NCI-H2081 (cell line): Measurements from ENCODE around the gene KDM6A.
A peak's percentile ranks its signal among the peaks of the same experiment; 100 is the strongest.
"Not testable (repeated sequence)": the region's sequence is repeated elsewhere in the genome, so short reads cannot be mapped to it uniquely, and the experiment has no call there.

Experiments
- DNase-seq, 2 experiments: peaks; one replicate each; lab custom pipeline; 2025; lab: John Stamatoyannopoulos, UW

KDM6A gene

GRCh38 chrX:45083314-45083713, 210.3 kb downstream of the KDM6A start:
- DNase-seq: no peak

- DNase-seq: peak; percentile 2 to 18
Observed at GRCh38 chrX:45110494-45110893, 237.5 kb downstream of the KDM6A start.

- no peak for DNase-seq
Observed at GRCh38 chrX:45126158-45126557, 253.2 kb downstream of the KDM6A start.

- DNase-seq: no peak
Observed at GRCh38 chrX:45128896-45129454, 256.0 kb downstream of the KDM6A start.

GRCh38 chrX:45133465-45133864, 260.5 kb downstream of the KDM6A start:
- DNase-seq: no peak

- no peak for DNase-seq
Observed at GRCh38 chrX:45134315-45134731, 261.3 kb downstream of the KDM6A start.

- no peak for DNase-seq
Observed at GRCh38 chrX:45134775-45135174, 261.8 kb downstream of the KDM6A start.

- DNase-seq: not testable (repeated sequence)
Observed at GRCh38 chrX:45135391-45136075, 262.5 kb downstream of the KDM6A start.

- DNase-seq: no peak
Observed at GRCh38 chrX:45137531-45137930, 264.5 kb downstream of the KDM6A start.

GRCh38 chrX:45138525-45138924, 265.5 kb downstream of the KDM6A start:
- DNase-seq: no peak

GRCh38 chrX:45140812-45141211, 267.8 kb downstream of the KDM6A start:
- DNase-seq: no peak

- DNase-seq: no peak
Observed at GRCh38 chrX:45142185-45142584, 269.2 kb downstream of the KDM6A start.

GRCh38 chrX:45143455-45143854, 270.5 kb downstream of the KDM6A start:
- DNase-seq: no peak

- DNase-seq: no peak
Observed at GRCh38 chrX:45145492-45146215, 272.7 kb downstream of the KDM6A start.

GRCh38 chrX:45150821-45151220, 277.8 kb downstream of the KDM6A start:
- DNase-seq: no peak

GRCh38 chrX:45154033-45154360, 281.0 kb downstream of the KDM6A start:
- DNase-seq: no peak

GRCh38 chrX:45154462-45154861, 281.5 kb downstream of the KDM6A start:
- no peak for DNase-seq

GRCh38 chrX:45157647-45158046, 284.7 kb downstream of the KDM6A start:
- no peak for DNase-seq
